ENCODE results near the gene SFMBT2. TPM values are rescaled to one million over a fixed set of nuclear protein-coding genes. Genes with fewer than 3 reads are reported as not detected.

SFMBT2 gene
- total RNA-seq, 2 experiments from 2014 or later: 23.8 to 27.6 TPM

- ATAC-seq: peak; percentile 26
- no peak for DNase-seq
- Mint-ChIP-seq H3K4me3 (no peak overlapping the region), H3K9me3 (peaks cover 1% of the 10 kb centered on the region), H3K27ac (peak overlapping the region; percentile 68), H3K27me3 (no peaks in the 10 kb centered on the region), H3K36me3 (ENCODE audit: low read depth) (peaks cover 55% of the 10 kb centered on the region), H3K4me1 (ENCODE audit: low read depth) (peaks cover 45% of the 10 kb centered on the region)
- no peak for TF ChIP-seq CTCF (IDR thresholded peaks at IDR 0.05)
- intact Hi-C loops (cut with micrococcal nuclease): no loop called here
- ChIA-PET POLR2A (interaction anchor here (1.1 kb wide), 1 partner anchor 11 kb away, joined by 4 read pairs; no protein-coding TSS in a partner anchor), CTCF (interaction anchor here (1.1 kb wide), 1 partner anchor 42 kb away, joined by 3 read pairs; no protein-coding TSS in a partner anchor)
Observed at GRCh38 chr10:7340179-7340874, 70.5 kb downstream of the SFMBT2 start.

- intact Hi-C loops (cut with micrococcal nuclease): no loop called here
- ATAC-seq: no peak
- no peak for TF ChIP-seq CTCF (IDR thresholded peaks at IDR 0.05)
- POLR2A ChIA-PET: interaction anchor here (1.1 kb wide), 1 partner anchor 12 kb away, joined by 4 read pairs; no protein-coding TSS in a partner anchor
- no peak for DNase-seq
- Mint-ChIP-seq H3K4me1 (ENCODE audit: low read depth) (peaks cover 47% of the 10 kb centered on the region), H3K9me3 (peaks cover 1% of the 10 kb centered on the region), H3K27ac (no peak overlapping the region), H3K4me3 (no peak overlapping the region), H3K36me3 (ENCODE audit: low read depth) (peaks cover 56% of the 10 kb centered on the region), H3K27me3 (no peaks in the 10 kb centered on the region)
- CTCF ChIA-PET: interaction anchor here (0.7 kb wide), 1 partner anchor 81 kb away, joined by 3 read pairs; no protein-coding TSS in a partner anchor
Observed at GRCh38 chr10:7339510-7339909, 71.3 kb downstream of the SFMBT2 start.

GRCh38 chr10:7338469-7338868, 72.4 kb downstream of the SFMBT2 start:
- POLR2A ChIA-PET: no interaction called here

GRCh38 chr10:7337431-7338171, 73.2 kb downstream of the SFMBT2 start:
- no peak overlapping the region for H3K4me3 Mint-ChIP-seq
- peaks cover 40% of the 10 kb centered on the region for H3K36me3 Mint-ChIP-seq (ENCODE audit: low read depth)
- H3K4me1 Mint-ChIP-seq (ENCODE audit: low read depth): peaks cover 49% of the 10 kb centered on the region
- CTCF ChIA-PET: no interaction called here
- TF ChIP-seq CTCF (IDR thresholded peaks at IDR 0.05): no peak
- POLR2A ChIA-PET: interaction anchor here (1.1 kb wide), 1 partner anchor 59 kb away, joined by 4 read pairs; no protein-coding TSS in a partner anchor
- H3K27ac Mint-ChIP-seq: peak overlapping the region; percentile 84
- peaks cover 1% of the 10 kb centered on the region for H3K9me3 Mint-ChIP-seq
- no peaks in the 10 kb centered on the region for H3K27me3 Mint-ChIP-seq
- ATAC-seq (peak; percentile 79), DNase-seq (peak; percentile 60)
- intact Hi-C loops (cut with micrococcal nuclease): no loop called here

More at GRCh38 chr10:7338469-7338868, 72.4 kb downstream of the SFMBT2 start:
- H3K4me3 Mint-ChIP-seq: no peak overlapping the region
- intact Hi-C loops (cut with micrococcal nuclease): no loop called here
- H3K4me1 Mint-ChIP-seq (ENCODE audit: low read depth): peaks cover 49% of the 10 kb centered on the region
- H3K27ac Mint-ChIP-seq: peak overlapping the region; percentile 84
- peaks cover 46% of the 10 kb centered on the region for H3K36me3 Mint-ChIP-seq (ENCODE audit: low read depth)
- CTCF ChIA-PET: no interaction called here
- H3K27me3 Mint-ChIP-seq: no peaks in the 10 kb centered on the region
- DNase-seq (no peak), ATAC-seq (peak; percentile 42)
- no peak for TF ChIP-seq CTCF (IDR thresholded peaks at IDR 0.05)
- peaks cover 1% of the 10 kb centered on the region for H3K9me3 Mint-ChIP-seq

- Mint-ChIP-seq H3K4me3 (no peak overlapping the region), H3K27ac (no peak overlapping the region), H3K9me3 (no peaks in the 10 kb centered on the region), H3K36me3 (ENCODE audit: low read depth) (peaks cover 44% of the 10 kb centered on the region), H3K27me3 (no peaks in the 10 kb centered on the region), H3K4me1 (ENCODE audit: low read depth) (peaks cover 54% of the 10 kb centered on the region)
- no peak for TF ChIP-seq CTCF (IDR thresholded peaks at IDR 0.05)
- ATAC-seq (no peak), DNase-seq (no peak)
- ChIA-PET POLR2A (interaction anchor here (0.7 kb wide), 1 partner anchor 1961 kb away, joined by 3 read pairs; no protein-coding TSS in a partner anchor), CTCF (no interaction called here)
- intact Hi-C loops (cut with micrococcal nuclease): no loop called here
Observed at GRCh38 chr10:7335977-7336376, 74.9 kb downstream of the SFMBT2 start.
